T-helper 9 cell (primary cell): Measurements from ENCODE around the gene PRRC2A.

Source experiments
- DNase-seq: peaks from one replicate; pipeline ENCODE4 v3.0.0-alpha.2; 2020

Gene PRRC2A

DNA sequence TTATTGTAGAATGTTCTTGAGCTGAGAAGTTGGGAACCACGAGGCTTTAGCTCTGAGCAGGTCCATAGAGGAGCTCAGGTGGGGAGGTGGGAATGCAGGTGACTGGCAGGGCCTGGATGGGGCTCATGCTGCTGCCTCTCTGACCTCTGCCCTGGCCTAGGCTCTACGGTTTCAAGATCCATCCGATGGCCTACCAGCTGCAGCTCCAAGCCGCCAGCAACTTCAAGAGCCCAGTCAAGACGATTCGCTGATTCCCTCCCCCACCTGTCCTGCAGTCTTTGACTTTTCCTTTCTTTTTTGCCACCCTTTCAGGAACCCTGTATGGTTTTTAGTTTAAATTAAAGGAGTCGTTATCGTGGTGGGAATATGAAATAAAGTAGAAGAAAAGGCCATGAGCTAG lies 49.2 kb downstream of the PRRC2A start, which contains the start of gene LY6G5B:
Gene LY6G5B (plus strand): TSS at position 301 of the 400 bp plus-strand sequence. CDS start 975 bp downstream, outside the sequence.
- no peak for DNase-seq

DNA sequence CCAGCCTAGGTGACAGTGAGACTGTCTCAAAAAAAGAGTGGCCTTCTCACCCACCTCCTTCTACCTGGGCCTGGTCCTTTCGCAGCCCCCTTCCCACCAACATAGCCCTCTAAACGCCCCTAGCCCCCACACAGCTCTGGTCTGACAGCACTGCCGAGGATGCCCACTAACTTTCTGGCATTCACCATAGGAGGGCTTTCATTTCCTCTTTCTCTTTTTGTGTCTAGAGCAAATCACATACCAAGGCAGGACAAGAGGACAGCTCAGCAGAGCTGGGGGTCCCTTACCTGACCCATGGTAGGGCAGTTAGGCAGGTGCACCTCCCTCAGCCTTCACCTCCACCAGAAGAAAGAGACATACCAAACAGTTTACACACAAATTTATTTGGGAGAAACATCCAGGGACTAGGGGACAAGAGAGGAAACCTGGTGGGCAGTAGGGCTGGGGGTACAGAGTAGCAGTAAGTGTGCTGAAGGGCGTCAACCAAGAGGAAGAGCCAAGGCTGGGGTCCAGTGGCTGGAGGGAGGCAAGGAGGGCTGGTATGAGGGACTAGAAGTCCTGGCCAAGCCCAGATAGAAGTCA lies 55.9 kb downstream of the PRRC2A start:
- no peak for DNase-seq

DNA sequence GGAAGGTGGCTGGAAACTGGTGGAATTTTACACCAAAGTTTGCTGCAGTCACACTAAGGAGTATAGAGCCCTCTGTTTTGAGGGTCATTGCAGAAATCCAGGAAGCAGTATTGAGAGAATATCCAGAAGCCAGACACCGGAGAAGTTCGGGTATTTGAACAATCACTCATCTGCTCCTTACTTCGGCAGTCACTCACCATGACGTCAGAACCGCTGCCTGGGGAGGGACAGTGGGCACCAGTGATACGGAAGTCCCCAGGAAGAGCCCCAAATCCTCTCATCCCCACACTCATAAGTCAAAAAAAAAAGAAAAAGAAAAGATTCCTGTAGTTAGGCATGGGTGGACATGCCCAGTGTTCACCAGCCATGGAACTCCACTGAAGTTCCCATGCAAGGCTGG lies 56.4 kb downstream of the PRRC2A start:
- no peak for DNase-seq

DNA sequence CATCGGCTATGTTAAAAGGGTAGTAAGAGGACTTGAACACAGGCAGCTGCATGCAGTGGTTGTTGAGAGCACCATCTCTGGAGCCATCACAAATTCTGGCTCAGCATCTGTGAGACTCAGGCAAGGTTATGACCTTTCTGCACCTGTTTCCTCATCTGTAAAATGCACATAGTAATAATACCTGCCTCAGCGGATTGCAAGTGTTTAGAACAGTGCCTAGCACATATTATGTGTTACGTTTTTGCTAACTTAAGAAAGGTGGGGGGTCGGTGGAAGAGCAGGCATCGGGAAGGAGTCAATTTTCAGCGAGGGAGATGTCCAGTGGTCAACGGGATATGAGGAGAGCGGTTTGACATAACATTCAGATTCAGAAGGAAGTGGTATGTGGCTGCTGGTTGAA lies 57.4 kb downstream of the PRRC2A start:
- DNase-seq: no peak

DNA sequence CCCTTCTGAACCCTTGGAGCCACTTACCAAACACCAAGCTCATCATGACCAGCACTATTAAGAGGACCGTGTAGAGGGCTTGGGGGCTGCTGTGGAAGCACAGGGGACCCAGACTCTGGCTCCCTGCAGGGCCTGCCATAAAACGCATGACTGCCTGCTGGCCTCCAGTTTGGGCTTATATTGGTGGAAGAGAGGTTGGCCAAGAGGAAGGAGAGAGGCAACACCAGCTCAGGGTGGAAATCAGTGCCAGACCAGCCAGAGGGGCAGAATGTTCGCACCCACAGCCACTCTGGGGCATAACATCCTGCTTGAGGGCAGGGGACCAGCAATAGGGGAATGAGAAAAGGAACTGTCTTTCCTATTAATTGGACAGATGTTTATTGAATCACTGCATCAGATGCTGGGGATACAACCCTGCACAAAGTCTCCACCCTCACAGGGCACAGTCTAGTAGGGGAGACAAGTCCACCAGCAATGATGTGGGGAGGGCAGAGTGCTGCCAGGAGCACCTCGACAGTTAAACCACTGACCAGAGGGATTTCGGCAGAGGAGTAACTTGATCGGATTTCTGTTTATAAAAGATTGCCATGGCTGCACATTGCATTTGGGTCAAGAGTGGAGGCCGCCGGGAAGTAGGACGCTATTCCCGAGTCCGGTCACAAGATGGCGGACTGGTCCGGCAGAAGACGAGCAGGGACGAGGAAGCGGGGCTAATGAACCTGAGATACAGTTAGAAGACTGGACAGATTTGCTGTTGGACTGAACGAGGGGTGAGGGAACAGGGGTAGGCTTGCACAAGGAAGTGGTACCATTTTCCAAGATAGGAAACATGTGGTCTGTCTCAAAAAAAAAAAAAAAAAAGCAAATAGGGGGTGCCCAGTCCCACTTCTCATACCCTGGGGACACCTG lies 60.0 kb downstream of the PRRC2A start, which contains the start of gene LY6G5C:
Gene LY6G5C (minus strand): TSS at position 842 of the 909 bp plus-strand sequence. CDS start 694 bp downstream, at position 148.
- peak; percentile 43 for DNase-seq

DNA sequence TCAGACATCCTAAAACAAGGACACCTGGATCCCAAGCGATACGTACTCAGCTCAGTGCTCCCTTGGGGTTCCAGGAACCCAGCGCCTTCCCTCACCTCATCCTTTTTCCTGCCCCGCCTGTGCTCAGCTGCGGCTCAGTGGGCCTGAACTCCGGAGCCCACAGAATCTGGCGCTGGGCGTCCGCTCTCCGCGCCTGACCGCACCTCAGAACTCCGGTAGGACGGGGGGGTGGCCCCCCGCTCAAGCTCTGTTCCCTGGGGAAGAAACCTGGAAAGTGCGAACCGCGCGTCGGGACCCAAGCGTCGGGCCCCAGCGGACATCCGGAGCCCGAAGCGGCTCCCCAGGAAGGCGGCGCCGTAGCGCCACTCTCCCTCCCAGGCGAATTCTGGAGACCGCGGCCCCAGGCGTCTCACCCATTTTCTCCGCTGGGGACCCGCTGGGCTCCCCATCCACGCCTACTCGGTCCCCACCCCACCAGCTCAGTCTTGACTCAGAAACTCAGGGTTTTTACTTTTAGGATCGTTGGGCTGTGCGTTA lies 60.7 kb downstream of the PRRC2A start:
- DNase-seq: peak; percentile 26

DNA sequence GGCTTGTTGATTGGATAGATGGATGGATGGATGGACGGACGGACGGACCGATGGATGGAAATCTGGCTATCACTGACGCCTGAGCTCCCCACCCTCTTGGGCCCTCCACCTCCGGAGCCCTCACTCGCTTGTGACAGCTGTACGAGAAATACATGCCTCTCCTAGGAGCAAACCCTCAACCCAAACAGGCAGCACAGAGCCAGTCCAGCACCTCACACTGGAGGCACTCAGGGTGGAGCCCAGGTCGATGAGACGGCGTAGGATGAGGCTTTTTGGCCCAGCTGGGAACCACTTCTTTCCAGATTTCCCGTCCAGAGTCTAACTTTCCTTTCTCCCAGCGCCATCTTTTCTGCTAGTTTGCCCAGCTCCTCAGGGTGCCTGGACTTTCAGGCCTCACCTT lies 63.1 kb downstream of the PRRC2A start:
- DNase-seq: no peak

DNA sequence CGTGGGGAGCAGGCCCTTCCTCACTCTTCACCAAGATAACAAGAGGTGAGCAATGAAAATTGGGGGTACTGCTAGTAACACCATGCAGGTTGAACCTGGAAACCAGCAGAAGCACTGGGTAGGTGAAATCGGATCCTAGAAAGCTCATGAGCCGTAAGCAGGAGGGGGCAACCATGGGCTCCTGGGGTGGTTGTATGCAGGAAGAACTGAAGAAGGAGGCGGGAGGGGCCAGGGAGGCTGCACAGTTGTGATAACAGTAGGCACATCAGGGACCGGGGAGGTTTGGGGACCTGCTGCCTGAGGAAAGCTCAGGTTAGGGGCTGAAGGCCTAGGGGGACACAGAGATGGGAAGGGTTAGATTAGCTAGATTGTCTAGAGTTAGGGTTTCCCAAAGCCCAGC lies 66.0 kb downstream of the PRRC2A start:
- no peak for DNase-seq

DNA sequence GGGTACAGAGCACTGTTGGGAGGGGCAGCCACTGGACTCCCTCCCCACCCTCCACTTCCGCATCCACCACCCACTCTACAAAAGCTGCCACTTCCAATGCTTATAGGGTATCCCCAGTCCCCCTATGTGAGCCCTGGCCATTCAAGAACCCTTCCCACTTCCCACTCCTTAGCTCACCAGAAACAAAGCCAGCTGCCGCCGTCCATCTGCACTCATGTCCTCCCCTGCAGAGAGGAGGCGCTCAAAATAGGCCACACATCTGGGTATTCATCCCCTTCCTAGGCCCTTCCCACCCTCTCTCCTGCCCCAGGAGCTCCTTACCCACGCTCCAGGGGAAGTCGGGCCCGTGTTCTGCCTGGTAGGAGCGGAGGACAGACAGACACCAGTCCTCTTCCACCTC lies 66.8 kb downstream of the PRRC2A start:
- DNase-seq: no peak
